Neural cell (in vitro differentiated cells): ENCODE results near the gene ZNF189. TPM values are rescaled to one million over a fixed set of nuclear protein-coding genes. Genes with fewer than 3 reads are reported as not detected.
A peak's percentile ranks its signal among the peaks of the same experiment; 100 is the strongest.

ENCODE experiments used
- H2AFZ ChIP-seq: fragments of 200-600, 300-800 bp; sonication (generic), shearing (Covaris generic); 2 replicates; pipeline ENCODE4 v1.6.0; 2014; ENCODE audit warnings: low read depth, mild to moderate bottlenecking, antibody characterized with exemption, low read length, moderate library complexity
- H3F3A ChIP-seq: fragments of 200-600 bp; shearing (Covaris generic); 2 replicates; pipeline ENCODE4 v1.6.1; 2016; ENCODE audit warnings: mild to moderate bottlenecking, moderate library complexity, mixed read lengths, antibody characterized with exemption, low read length; ENCODE audit not compliant: insufficient read depth, poor library complexity, severe bottlenecking
- H3K27ac ChIP-seq: fragments of 200-600, 300-800 bp; sonication (generic), shearing (Covaris generic); 2 replicates; pipeline ENCODE4 v1.5.1; 2014; ENCODE audit warnings: mild to moderate bottlenecking, low read length, moderate library complexity
- H3K27me3 ChIP-seq: fragments of 300-800, 200-600 bp; sonication (generic), shearing (Covaris generic); 2 replicates; pipeline ENCODE4 v1.6.0; 2014; ENCODE audit warnings: mild to moderate bottlenecking, low read depth, low read length, moderate library complexity; ENCODE audit not compliant: insufficient read depth
- H3K36me3 ChIP-seq: fragments of 300-800, 200-600 bp; sonication (generic), shearing (Covaris generic); 2 replicates; pipeline ENCODE4 v1.5.1; 2014; ENCODE audit warnings: mild to moderate bottlenecking, antibody characterized with exemption, low read length, moderate library complexity; ENCODE audit not compliant: insufficient read depth
- H3K4me2 ChIP-seq: fragments of 300-800, 200-600 bp; sonication (generic), shearing (Covaris generic); 2 replicates; pipeline ENCODE4 v1.6.0; 2014; ENCODE audit warnings: mild to moderate bottlenecking, low read length
- H3K4me3 ChIP-seq: fragments of 300-800, 200-600 bp; sonication (generic), shearing (Covaris generic); 2 replicates; pipeline ENCODE4 v1.5.1; 2014; ENCODE audit warnings: mild to moderate bottlenecking, low read length, moderate library complexity
- H3K79me2 ChIP-seq: fragments of 200-600 bp; shearing (Covaris generic); replicated peaks from 2 replicates; pipeline ENCODE4 v1.6.0; 2014; ENCODE audit warnings: mild to moderate bottlenecking, low read length, moderate library complexity; ENCODE audit not compliant: insufficient read depth
- H3K9ac ChIP-seq: fragments of 300-800, 200-600 bp; sonication (generic), shearing (Covaris generic); 2 replicates; pipeline ENCODE4 v1.6.1; 2016; ENCODE audit warnings: mild to moderate bottlenecking, low read length, mixed read lengths
- H3K9me2 ChIP-seq: fragments of 200-600 bp; shearing (Covaris generic); 2 replicates; pipeline ENCODE4 v1.6.1; 2016; ENCODE audit warnings: mild to moderate bottlenecking, low read length, mixed read lengths; ENCODE audit not compliant: insufficient read depth
- H3K9me3 ChIP-seq: fragments of 200-600, 300-800 bp; sonication (generic), shearing (Covaris generic); 2 replicates; pipeline ENCODE4 v1.6.1; 2016; ENCODE audit warnings: mild to moderate bottlenecking, mixed run types, low read length, moderate library complexity, mixed read lengths
- H4K20me1 ChIP-seq: fragments of 200-600 bp; shearing (Covaris generic); 2 replicates; pipeline ENCODE4 v1.6.1; 2016; ENCODE audit warnings: mild to moderate bottlenecking, mixed run types; ENCODE audit not compliant: insufficient read depth
- CTCF ChIP-seq: fragments of 450-650 bp; IDR thresholded peaks from 2 replicates; pipeline ENCODE4 v1.5.1; 2014; ENCODE audit warnings: antibody characterized with exemption, mild to moderate bottlenecking, moderate library complexity; ENCODE audit not compliant: poor library complexity, severe bottlenecking
- EP300 ChIP-seq: fragments of 450-650 bp; conservative IDR thresholded peaks from 2 replicates; pipeline ENCODE4 v1.6.1; 2014; ENCODE audit warnings: antibody characterized with exemption, mild to moderate bottlenecking, moderate library complexity; ENCODE audit not compliant: poor library complexity, severe bottlenecking
- EZH2 ChIP-seq: fragments of 200-600, 300-800 bp; shearing (Covaris generic), sonication (generic); IDR thresholded peaks from 2 replicates; pipeline ENCODE4 v1.6.1; 2014; ENCODE audit warnings: antibody characterized with exemption, low read length, borderline replicate concordance, mild to moderate bottlenecking; ENCODE audit not compliant: insufficient read depth, poor library complexity, severe bottlenecking
- MXI1 ChIP-seq: fragments of 450-650 bp; conservative IDR thresholded peaks from 2 replicates; pipeline ENCODE4 v1.6.1; 2014; ENCODE audit warnings: antibody characterized with exemption, mild to moderate bottlenecking; ENCODE audit not compliant: poor library complexity, severe bottlenecking
- POLR2AphosphoS5 ChIP-seq: IDR thresholded peaks from 2 replicates; pipeline ENCODE4 v1.6.1; 2012
- RAD21 ChIP-seq: fragments of 450-650 bp; conservative IDR thresholded peaks from 2 replicates; pipeline ENCODE4 v1.6.1; 2014; ENCODE audit warnings: antibody characterized with exemption, mild to moderate bottlenecking, moderate library complexity
- REST ChIP-seq: IDR thresholded peaks from 2 replicates; pipeline ENCODE4 v1.6.1; 2012; ENCODE audit warnings: borderline replicate concordance
- SMC3 ChIP-seq: fragments of 450-650 bp; conservative IDR thresholded peaks from 2 replicates; pipeline ENCODE4 v1.6.1; 2014; ENCODE audit warnings: antibody characterized with exemption, mild to moderate bottlenecking, moderate library complexity; ENCODE audit not compliant: poor library complexity
- TAF1 ChIP-seq: IDR thresholded peaks from 2 replicates; pipeline ENCODE4 v1.6.1; 2012; ENCODE audit warnings: low read depth
- polyA plus RNA-seq: library from polyadenylated mRNA; depleted of rRNA; stranded (reverse); fragments of >200 nt; gene quantifications from 2 replicates; pipeline ENCODE4 v1.2.3, GENCODE V29; 2014
- small RNA-seq, 3 experiments: library from RNA; depleted of rRNA; stranded (forward); fragments of <200 nt; gene quantifications; one replicate each; pipeline ENCODE3, GENCODE V24; 2012

The ZNF189 gene
- polyA plus RNA-seq, 1 donor from 2014 or later, result 28.0 TPM

- Histone ChIP-seq H3K27me3 (no peaks in the 10 kb centered on the region), H3K36me3 (no peaks in the 10 kb centered on the region), H3K4me3 (no peak overlapping the region), H3K9ac (no peak overlapping the region), H3F3A (no peaks in the 10 kb centered on the region), H3K27ac (no peak overlapping the region), H3K79me2 (no peaks in the 10 kb centered on the region), H4K20me1 (no peaks in the 10 kb centered on the region), H3K9me2 (no peaks in the 10 kb centered on the region), H2AFZ (no peak overlapping the region), H3K4me2 (no peak overlapping the region), H3K9me3 (no peaks in the 10 kb centered on the region)
- TF ChIP-seq RAD21 (peak; percentile 74), EZH2 (no peak), SMC3 (peak; percentile 50), EP300 (no peak), REST (no peak), CTCF (peak; percentile 69), TAF1 (no peak), POLR2AphosphoS5 (no peak), MXI1 (no peak)
These were observed 60.4 kb downstream of the ZNF189 start for GRCh38 chr9:101458963-101459631.

Small RNA genes within 50 kb of the gene (small RNA-seq; reads per million reads assigned to genes)
- gene AL353621.2, result 0 reads per million in 3 experiments

Other genes with a start within 250 kb of the ZNF189 start
- gene BAAT, start 13.8 kb upstream of the ZNF189 start, polyA plus RNA-seq, result 0.44 and 0.61 TPM in 2 replicates
- 26.6 and 35.2 TPM in 2 replicates for gene MRPL50, start 233 bp upstream of the ZNF189 start, polyA plus RNA-seq
- gene ALDOB, start 36.9 kb downstream of the ZNF189 start, polyA plus RNA-seq, result not detected in 2 replicates
- gene RNF20, start 135.0 kb downstream of the ZNF189 start, polyA plus RNA-seq, result 32.1 and 33.5 TPM in 2 replicates
- gene PPP3R2, start 196.1 kb downstream of the ZNF189 start, polyA plus RNA-seq, result not detected in 2 replicates